ENCODE measurements around the gene ST8SIA4.
A peak's percentile ranks its signal among the peaks of the same experiment; 100 is the strongest.

The ST8SIA4 gene

DNA sequence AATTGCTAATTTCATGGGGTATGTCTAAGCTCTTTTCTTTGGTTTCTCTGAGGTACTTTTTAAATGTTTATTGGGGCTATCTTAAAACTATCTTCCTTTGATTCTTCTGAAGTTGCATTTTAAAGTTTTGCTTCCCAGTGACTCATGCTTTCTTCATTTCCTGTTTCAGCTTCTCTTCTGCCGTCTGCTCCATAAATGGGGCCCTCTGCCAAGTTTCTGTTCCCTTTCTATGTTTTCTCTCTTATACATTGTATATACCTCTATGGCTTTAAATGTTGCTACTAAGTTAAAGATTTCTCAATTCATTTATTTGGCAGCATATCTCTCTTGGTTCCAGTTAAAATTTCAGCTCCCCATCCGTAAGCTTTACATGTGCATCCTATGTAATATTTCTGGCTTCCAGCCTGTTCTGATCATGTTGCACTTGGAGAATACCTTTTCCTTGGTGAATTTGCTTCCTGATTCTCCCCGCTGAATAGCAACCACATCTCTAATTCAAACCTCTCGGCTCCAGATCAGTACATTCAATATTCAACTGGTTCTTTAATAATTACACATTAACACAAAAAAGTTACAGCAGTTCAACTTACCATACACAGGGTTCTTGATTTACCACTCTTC lies 125.3 kb downstream of the ST8SIA4 start:
- TF ChIP-seq ISL1 (CRISPR knock-in tag; IDR thresholded peaks at IDR 0.05) (0 out of 2 replicates have a peak, but pooled peaks have one; percentile 10), TCF4 (CRISPR knock-in tag; IDR thresholded peaks at IDR 0.05; ENCODE audit: borderline replicate concordance) (no peak)
- peak; percentile 91 for ATAC-seq

DNA sequence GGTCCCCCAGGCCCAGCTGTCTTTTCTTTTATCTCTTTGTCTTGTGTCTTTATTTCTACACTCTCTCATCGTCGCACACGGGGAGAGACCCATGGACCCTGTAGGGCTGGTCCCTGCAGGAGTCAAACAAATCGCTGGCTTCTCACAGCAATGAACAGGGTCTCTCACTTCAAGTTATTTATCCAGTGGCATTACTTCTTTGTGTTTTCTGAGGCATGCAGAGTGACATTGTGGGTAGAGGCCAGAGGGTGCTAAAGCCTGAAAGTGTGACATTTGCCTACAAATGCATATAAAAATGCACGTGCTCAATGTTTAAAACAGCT lies 127.6 kb downstream of the ST8SIA4 start:
- no peak for TF ChIP-seq ZNF565 (CRISPR knock-in tag; conservative IDR thresholded peaks at IDR 0.05; ENCODE audit: low read depth)
- TF ChIP-seq PPARA (CRISPR knock-in tag; IDR thresholded peaks at IDR 0.05; ENCODE audit: borderline replicate concordance) = no peak
- TF ChIP-seq, protein P1, sequence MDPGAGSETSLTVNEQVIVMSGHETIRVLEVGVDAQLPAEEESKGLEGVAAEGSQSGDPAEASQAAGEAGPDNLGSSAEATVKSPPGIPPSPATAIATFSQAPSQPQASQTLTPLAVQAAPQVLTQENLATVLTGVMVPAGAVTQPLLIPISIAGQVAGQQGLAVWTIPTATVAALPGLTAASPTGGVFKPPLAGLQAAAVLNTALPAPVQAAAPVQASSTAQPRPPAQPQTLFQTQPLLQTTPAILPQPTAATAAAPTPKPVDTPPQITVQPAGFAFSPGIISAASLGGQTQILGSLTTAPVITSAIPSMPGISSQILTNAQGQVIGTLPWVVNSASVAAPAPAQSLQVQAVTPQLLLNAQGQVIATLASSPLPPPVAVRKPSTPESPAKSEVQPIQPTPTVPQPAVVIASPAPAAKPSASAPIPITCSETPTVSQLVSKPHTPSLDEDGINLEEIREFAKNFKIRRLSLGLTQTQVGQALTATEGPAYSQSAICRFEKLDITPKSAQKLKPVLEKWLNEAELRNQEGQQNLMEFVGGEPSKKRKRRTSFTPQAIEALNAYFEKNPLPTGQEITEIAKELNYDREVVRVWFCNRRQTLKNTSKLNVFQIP (CRISPR knock-in tag; IDR thresholded peaks at IDR 0.05; ENCODE audit: borderline replicate concordance, low read depth) = no peak
- TF ChIP-seq, protein P2, sequence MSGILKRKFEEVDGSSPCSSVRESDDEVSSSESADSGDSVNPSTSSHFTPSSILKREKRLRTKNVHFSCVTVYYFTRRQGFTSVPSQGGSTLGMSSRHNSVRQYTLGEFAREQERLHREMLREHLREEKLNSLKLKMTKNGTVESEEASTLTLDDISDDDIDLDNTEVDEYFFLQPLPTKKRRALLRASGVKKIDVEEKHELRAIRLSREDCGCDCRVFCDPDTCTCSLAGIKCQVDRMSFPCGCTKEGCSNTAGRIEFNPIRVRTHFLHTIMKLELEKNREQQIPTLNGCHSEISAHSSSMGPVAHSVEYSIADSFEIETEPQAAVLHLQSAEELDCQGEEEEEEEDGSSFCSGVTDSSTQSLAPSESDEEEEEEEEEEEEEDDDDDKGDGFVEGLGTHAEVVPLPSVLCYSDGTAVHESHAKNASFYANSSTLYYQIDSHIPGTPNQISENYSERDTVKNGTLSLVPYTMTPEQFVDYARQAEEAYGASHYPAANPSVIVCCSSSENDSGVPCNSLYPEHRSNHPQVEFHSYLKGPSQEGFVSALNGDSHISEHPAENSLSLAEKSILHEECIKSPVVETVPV (CRISPR knock-in tag; IDR thresholded peaks at IDR 0.05) = no peak
- no peak for TF ChIP-seq ZC3H10 (CRISPR knock-in tag; IDR thresholded peaks at IDR 0.05)
- TF ChIP-seq GLIS3 (CRISPR knock-in tag; IDR thresholded peaks at IDR 0.05) = no peak
- TF ChIP-seq ESRRG (CRISPR knock-in tag; IDR thresholded peaks at IDR 0.05) = no peak
- no peak for ATAC-seq

DNA sequence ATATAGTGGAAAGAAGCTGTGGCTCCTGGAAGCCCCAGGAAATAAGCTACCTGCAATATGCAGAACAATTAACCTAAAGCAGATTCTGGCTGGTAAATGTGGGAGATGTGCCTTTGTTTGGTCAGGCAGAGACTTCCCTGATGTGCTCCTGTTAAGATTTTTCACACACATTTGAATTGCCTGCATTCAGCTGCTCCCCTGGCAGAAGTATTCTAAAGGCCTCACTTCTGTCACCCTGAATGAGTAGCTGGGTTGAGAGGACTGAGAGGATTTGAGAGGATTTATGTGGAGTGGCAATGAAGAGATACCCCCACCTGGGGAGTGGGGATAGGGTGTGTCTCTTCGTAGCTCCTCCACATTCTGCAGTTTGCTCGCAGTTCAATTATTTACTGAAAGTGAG lies 130.5 kb downstream of the ST8SIA4 start:
- ATAC-seq = no peak
- no peak for TF ChIP-seq TCF4 (CRISPR knock-in tag; IDR thresholded peaks at IDR 0.05; ENCODE audit: borderline replicate concordance)

DNA sequence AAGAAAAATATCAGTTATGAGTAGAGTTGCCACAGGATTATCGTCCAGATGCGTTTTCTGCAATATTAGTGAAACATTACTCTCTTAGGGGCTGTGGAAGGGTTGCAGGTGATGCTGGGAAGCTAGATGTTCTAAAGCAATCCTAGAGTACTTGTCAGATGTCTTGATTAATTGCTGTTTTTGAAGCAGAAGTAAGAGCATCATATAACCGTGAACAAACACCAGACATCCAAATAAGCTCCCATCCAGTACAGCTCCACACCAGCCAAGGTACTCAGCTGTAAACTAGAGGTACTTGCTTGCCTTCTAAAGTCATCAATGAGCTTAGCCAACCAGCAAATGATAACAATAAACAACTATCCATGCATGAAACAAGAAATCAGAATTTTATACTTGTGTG lies 131.1 kb downstream of the ST8SIA4 start:
- ATAC-seq = no peak

More for the DNA sequence above, 131.1 kb downstream of the ST8SIA4 start:
- TF ChIP-seq, protein P3, sequence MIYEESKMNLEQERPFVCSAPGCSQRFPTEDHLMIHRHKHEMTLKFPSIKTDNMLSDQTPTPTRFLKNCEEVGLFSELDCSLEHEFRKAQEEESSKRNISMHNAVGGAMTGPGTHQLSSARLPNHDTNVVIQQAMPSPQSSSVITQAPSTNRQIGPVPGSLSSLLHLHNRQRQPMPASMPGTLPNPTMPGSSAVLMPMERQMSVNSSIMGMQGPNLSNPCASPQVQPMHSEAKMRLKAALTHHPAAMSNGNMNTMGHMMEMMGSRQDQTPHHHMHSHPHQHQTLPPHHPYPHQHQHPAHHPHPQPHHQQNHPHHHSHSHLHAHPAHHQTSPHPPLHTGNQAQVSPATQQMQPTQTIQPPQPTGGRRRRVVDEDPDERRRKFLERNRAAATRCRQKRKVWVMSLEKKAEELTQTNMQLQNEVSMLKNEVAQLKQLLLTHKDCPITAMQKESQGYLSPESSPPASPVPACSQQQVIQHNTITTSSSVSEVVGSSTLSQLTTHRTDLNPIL (CRISPR knock-in tag; IDR thresholded peaks at IDR 0.05; ENCODE audit: low read depth) = no peak
- TF ChIP-seq BACH2 (CRISPR knock-in tag; IDR thresholded peaks at IDR 0.05; ENCODE audit: borderline replicate concordance) (no peak), GLIS3 (CRISPR knock-in tag; IDR thresholded peaks at IDR 0.05) (no peak), ZFP3 (CRISPR knock-in tag; IDR thresholded peaks at IDR 0.05) (no peak), CSDC2 (CRISPR knock-in tag; IDR thresholded peaks at IDR 0.05) (no peak), ISL1 (CRISPR knock-in tag; IDR thresholded peaks at IDR 0.05) (no peak), OSR1 (CRISPR knock-in tag; IDR thresholded peaks at IDR 0.05) (no peak), ZNF565 (CRISPR knock-in tag; conservative IDR thresholded peaks at IDR 0.05; ENCODE audit: low read depth) (no peak), RARB (CRISPR knock-in tag; IDR thresholded peaks at IDR 0.05) (no peak), ZNF8 (CRISPR knock-in tag; IDR thresholded peaks at IDR 0.05) (no peak), ZNF70 (CRISPR knock-in tag; IDR thresholded peaks at IDR 0.05) (no peak), TOX (CRISPR knock-in tag; IDR thresholded peaks at IDR 0.05; ENCODE audit: borderline replicate concordance) (no peak)
- TF ChIP-seq, protein P4, sequence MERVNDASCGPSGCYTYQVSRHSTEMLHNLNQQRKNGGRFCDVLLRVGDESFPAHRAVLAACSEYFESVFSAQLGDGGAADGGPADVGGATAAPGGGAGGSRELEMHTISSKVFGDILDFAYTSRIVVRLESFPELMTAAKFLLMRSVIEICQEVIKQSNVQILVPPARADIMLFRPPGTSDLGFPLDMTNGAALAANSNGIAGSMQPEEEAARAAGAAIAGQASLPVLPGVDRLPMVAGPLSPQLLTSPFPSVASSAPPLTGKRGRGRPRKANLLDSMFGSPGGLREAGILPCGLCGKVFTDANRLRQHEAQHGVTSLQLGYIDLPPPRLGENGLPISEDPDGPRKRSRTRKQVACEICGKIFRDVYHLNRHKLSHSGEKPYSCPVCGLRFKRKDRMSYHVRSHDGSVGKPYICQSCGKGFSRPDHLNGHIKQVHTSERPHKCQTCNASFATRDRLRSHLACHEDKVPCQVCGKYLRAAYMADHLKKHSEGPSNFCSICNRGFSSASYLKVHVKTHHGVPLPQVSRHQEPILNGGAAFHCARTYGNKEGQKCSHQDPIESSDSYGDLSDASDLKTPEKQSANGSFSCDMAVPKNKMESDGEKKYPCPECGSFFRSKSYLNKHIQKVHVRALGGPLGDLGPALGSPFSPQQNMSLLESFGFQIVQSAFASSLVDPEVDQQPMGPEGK (CRISPR knock-in tag; IDR thresholded peaks at IDR 0.05; ENCODE audit: borderline replicate concordance) = no peak
- TF ChIP-seq, protein P1 (CRISPR knock-in tag; IDR thresholded peaks at IDR 0.05; ENCODE audit: borderline replicate concordance, low read depth) = no peak
- TF ChIP-seq, protein P5, sequence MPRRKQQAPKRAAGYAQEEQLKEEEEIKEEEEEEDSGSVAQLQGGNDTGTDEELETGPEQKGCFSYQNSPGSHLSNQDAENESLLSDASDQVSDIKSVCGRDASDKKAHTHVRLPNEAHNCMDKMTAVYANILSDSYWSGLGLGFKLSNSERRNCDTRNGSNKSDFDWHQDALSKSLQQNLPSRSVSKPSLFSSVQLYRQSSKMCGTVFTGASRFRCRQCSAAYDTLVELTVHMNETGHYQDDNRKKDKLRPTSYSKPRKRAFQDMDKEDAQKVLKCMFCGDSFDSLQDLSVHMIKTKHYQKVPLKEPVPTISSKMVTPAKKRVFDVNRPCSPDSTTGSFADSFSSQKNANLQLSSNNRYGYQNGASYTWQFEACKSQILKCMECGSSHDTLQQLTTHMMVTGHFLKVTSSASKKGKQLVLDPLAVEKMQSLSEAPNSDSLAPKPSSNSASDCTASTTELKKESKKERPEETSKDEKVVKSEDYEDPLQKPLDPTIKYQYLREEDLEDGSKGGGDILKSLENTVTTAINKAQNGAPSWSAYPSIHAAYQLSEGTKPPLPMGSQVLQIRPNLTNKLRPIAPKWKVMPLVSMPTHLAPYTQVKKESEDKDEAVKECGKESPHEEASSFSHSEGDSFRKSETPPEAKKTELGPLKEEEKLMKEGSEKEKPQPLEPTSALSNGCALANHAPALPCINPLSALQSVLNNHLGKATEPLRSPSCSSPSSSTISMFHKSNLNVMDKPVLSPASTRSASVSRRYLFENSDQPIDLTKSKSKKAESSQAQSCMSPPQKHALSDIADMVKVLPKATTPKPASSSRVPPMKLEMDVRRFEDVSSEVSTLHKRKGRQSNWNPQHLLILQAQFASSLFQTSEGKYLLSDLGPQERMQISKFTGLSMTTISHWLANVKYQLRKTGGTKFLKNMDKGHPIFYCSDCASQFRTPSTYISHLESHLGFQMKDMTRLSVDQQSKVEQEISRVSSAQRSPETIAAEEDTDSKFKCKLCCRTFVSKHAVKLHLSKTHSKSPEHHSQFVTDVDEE (CRISPR knock-in tag; IDR thresholded peaks at IDR 0.05) = no peak
- TF ChIP-seq, protein P2 (CRISPR knock-in tag; IDR thresholded peaks at IDR 0.05) = no peak

All from SK-N-SH treated with all-trans-retinoic acid at 6 μM for 48 hours (cell line).